ENCODE results near the gene E2F2. TPM values are rescaled to one million over a fixed set of nuclear protein-coding genes. Genes with fewer than 3 reads are reported as not detected.

Gene E2F2
- total and polyA plus RNA-seq, 2 of the 4 experiments (the other 2 are of a cell fraction) = 0.36 to 0.51 TPM

DNA sequence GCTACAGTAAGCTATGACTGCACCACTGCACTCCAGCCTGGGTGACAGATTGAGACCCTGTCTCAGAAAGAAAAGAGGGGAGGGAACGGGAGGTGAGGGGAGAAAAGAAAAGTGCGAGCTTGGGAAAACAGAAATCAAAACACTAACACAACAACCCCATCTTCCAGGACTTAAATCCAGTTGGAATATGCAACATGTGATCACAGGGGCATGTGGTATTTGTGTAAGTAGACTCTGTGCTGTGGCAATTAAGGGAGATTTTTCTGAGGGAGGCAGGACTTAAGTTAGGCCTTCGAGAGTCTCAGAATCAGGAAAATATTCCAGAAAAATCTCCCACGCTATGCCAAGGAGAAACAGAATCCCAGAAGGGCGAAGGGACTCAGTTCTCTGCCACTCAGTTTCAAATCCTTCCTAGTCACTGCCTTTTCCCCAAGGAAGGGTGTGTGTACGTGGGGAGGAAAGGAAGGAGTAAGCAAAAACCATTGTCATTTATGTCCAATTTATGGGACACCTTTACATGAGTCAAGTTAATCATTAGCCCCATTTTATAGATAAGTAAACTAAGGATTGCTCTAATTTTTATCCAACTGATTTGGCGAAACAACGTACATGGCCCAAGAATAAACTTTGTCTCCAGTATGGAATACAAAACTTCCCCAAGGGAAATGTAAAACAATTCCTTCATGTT, 16.0 kb upstream of the E2F2 start:
- ChIA-PET POLR2A (ENCODE audit: unreplicated experiment) (interaction anchor here (0.6 to 0.7 kb wide), 2 partner anchors 90 to 266 kb away, joined by 3 to 6 read pairs; no protein-coding TSS in a partner anchor), CTCF (interaction anchor here (0.7 to 1.2 kb wide), 2 partner anchors 8 to 91 kb away, joined by 4 read pairs; no protein-coding TSS in a partner anchor)
- H3K36me3 ChIP-seq (ENCODE audit: control insufficient read depth, insufficient read depth, low read length) = no peaks in the 10 kb centered on the region
- no peaks in the 10 kb centered on the region for H3K4me1 ChIP-seq (ENCODE audit: control insufficient read depth, insufficient read depth, low read length)
- H2AK5ac ChIP-seq (ENCODE audit: low read depth, low read length) = no peak overlapping the region
- H4K91ac ChIP-seq (ENCODE audit: insufficient read depth, low read depth, low read length) = peak overlapping the region; percentile 62; the same call in 1 of the 2 replicates
- no peak overlapping the region for H3K18ac ChIP-seq (ENCODE audit: low read depth, low read length)
- H3K23ac ChIP-seq (ENCODE audit: low read depth, low read length) = no peak overlapping the region
- no peaks in the 10 kb centered on the region for H3K9me3 ChIP-seq (ENCODE audit: control insufficient read depth, insufficient read depth, low read length)
- H3K4me2 ChIP-seq (ENCODE audit: low read depth, low read length) = no peak overlapping the region
- no peak overlapping the region for H2AK9ac ChIP-seq (replicated peaks; ENCODE audit: low read depth, low read length, poor library complexity)
- H3K27me3 ChIP-seq (ENCODE audit: control insufficient read depth, insufficient read depth, low read length) = no peaks in the 10 kb centered on the region
- no peak overlapping the region for H3K27ac ChIP-seq (ENCODE audit: insufficient read depth, low read length)
- dilution Hi-C loops (cut with HindIII; ENCODE audit: low sequenced_read_pairs, unreplicated experiment) = no loop called here
- 0 out of 2 replicates have a peak overlapping the region, but pooled peaks have one; percentile 23 for H3K14ac ChIP-seq (replicated peaks; ENCODE audit: low read depth, low read length)
- DNase-seq = no peak
- H3K4me3 ChIP-seq (ENCODE audit: insufficient read depth, low read depth, low read length) = no peak overlapping the region
- H4K8ac ChIP-seq (ENCODE audit: low read depth in 2 of 2, low read length in 2 of 2) = no peak overlapping the region
- intact Hi-C loops (cut with micrococcal nuclease) = no loop called here
- no peaks in the 10 kb centered on the region for H3K79me1 ChIP-seq (ENCODE audit: low read depth in 1 of 2, low read length in 2 of 2)
- no TSS peak for BruUV-seq (replicated peaks)
- H4K5ac ChIP-seq (ENCODE audit: low read depth, low read length) = no peak overlapping the region
- no peak for ATAC-seq (ENCODE audit: low read depth)
- H3K9me1 ChIP-seq (ENCODE audit: insufficient read depth, low read length) = no peaks in the 10 kb centered on the region
- H2BK120ac ChIP-seq (ENCODE audit: low read depth, low read length) = no peak overlapping the region
- no peak overlapping the region for H3K56ac ChIP-seq (ENCODE audit: extremely low read depth, insufficient read depth, low read length)
- H2BK5ac ChIP-seq (ENCODE audit: low read depth, low read length, poor library complexity, severe bottlenecking) = no peak overlapping the region
- H4K20me1 ChIP-seq (ENCODE audit: insufficient read depth, low read length) = no peaks in the 10 kb centered on the region
- no CpG with 5 or more reads among the region's 8 CpGs for WGBS, 2 experiments (ENCODE audit: extremely low coverage in 2 of 2, insufficient read length in 1 of 2)
- 0 out of 2 replicates have a peak overlapping the region, but pooled peaks have one; percentile 17 for H2BK20ac ChIP-seq (ENCODE audit: low read depth, low read length)
- H2AFZ ChIP-seq (replicated peaks; ENCODE audit: low read length, poor library complexity) = no peak overlapping the region
- in situ Hi-C loops (cut with MboI; ENCODE audit: low sequenced_read_pairs) = loop anchor here (5.0 to 10.0 kb wide), 2 partner anchors 90 to 208 kb away; no protein-coding TSS in a partner anchor
- no peak overlapping the region for H2BK15ac ChIP-seq (ENCODE audit: low read depth, low read length)
- H3K9ac ChIP-seq (ENCODE audit: low read depth, low read length) = no peak overlapping the region
- H3K4ac ChIP-seq (ENCODE audit: low read depth, low read length) = 0 out of 2 replicates have a peak overlapping the region, but pooled peaks have one; percentile 17
- TF ChIP-seq, protein P1, sequence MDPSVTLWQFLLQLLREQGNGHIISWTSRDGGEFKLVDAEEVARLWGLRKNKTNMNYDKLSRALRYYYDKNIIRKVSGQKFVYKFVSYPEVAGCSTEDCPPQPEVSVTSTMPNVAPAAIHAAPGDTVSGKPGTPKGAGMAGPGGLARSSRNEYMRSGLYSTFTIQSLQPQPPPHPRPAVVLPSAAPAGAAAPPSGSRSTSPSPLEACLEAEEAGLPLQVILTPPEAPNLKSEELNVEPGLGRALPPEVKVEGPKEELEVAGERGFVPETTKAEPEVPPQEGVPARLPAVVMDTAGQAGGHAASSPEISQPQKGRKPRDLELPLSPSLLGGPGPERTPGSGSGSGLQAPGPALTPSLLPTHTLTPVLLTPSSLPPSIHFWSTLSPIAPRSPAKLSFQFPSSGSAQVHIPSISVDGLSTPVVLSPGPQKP (IDR thresholded peaks at IDR 0.05; ENCODE audit: borderline replicate concordance, low read depth, low read length) = no peak
- TF ChIP-seq BHLHE40 (IDR thresholded peaks at IDR 0.05; ENCODE audit: low read depth, low read length) (no peak), CHD1 (IDR thresholded peaks at IDR 0.05; ENCODE audit: low read depth, low read length) (no peak), NFE2L2 (IDR thresholded peaks at IDR 0.05; ENCODE audit: low read depth, low read length) (no peak), MXI1 (IDR thresholded peaks at IDR 0.05; ENCODE audit: borderline replicate concordance, low read depth, low read length) (no peak), RFX5 (IDR thresholded peaks at IDR 0.05; ENCODE audit: low read depth, low read length) (no peak), POLR2A (IDR thresholded peaks at IDR 0.05; ENCODE audit: low read depth, low read length) (no peak), MAFK (IDR thresholded peaks at IDR 0.05; ENCODE audit: low read depth, low read length) (no peak), FOS (IDR thresholded peaks at IDR 0.05; ENCODE audit: low read depth, low read length) (no peak), CEBPB (IDR thresholded peaks at IDR 0.05; ENCODE audit: low read depth, low read length) (no peak), SMC3 (IDR thresholded peaks at IDR 0.05; ENCODE audit: low read depth, low read length) (no peak), RAD21 (IDR thresholded peaks at IDR 0.05; ENCODE audit: low read length) (no peak), MAZ (IDR thresholded peaks at IDR 0.05; ENCODE audit: borderline replicate concordance, low read depth, low read length) (no peak)
- TF ChIP-seq, protein P2, sequence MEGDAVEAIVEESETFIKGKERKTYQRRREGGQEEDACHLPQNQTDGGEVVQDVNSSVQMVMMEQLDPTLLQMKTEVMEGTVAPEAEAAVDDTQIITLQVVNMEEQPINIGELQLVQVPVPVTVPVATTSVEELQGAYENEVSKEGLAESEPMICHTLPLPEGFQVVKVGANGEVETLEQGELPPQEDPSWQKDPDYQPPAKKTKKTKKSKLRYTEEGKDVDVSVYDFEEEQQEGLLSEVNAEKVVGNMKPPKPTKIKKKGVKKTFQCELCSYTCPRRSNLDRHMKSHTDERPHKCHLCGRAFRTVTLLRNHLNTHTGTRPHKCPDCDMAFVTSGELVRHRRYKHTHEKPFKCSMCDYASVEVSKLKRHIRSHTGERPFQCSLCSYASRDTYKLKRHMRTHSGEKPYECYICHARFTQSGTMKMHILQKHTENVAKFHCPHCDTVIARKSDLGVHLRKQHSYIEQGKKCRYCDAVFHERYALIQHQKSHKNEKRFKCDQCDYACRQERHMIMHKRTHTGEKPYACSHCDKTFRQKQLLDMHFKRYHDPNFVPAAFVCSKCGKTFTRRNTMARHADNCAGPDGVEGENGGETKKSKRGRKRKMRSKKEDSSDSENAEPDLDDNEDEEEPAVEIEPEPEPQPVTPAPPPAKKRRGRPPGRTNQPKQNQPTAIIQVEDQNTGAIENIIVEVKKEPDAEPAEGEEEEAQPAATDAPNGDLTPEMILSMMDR (conservative IDR thresholded peaks at IDR 0.05; ENCODE audit: low read depth, low read length) = no peak
- TF ChIP-seq, protein P3, sequence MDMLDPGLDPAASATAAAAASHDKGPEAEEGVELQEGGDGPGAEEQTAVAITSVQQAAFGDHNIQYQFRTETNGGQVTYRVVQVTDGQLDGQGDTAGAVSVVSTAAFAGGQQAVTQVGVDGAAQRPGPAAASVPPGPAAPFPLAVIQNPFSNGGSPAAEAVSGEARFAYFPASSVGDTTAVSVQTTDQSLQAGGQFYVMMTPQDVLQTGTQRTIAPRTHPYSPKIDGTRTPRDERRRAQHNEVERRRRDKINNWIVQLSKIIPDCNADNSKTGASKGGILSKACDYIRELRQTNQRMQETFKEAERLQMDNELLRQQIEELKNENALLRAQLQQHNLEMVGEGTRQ (IDR thresholded peaks at IDR 0.05; ENCODE audit: low read depth, low read length) = no peak

Measured in IMR-90 (cell line).